Ishikawa (cell line): Measurements from ENCODE around the gene NAA50.

ENCODE experiments used
- CEBPB ChIP-seq: IDR thresholded peaks from 2 replicates; pipeline ENCODE4 v1.6.1; 2012
- CREB1 ChIP-seq: IDR thresholded peaks from 2 replicates; pipeline ENCODE4 v1.6.1; 2012; ENCODE audit warnings: low read depth
- EGR1 ChIP-seq: IDR thresholded peaks from 2 replicates; pipeline ENCODE4 v1.6.1; 2012
- EP300 ChIP-seq: IDR thresholded peaks from 2 replicates; pipeline ENCODE4 v1.6.1; 2012; ENCODE audit warnings: borderline replicate concordance
- FOXM1 ChIP-seq: IDR thresholded peaks from 2 replicates; pipeline ENCODE4 v1.6.1; 2012; ENCODE audit warnings: low read depth, borderline replicate concordance
- NFIC ChIP-seq: IDR thresholded peaks from 2 replicates; pipeline ENCODE4 v1.6.1; 2012
- RAD21 ChIP-seq: IDR thresholded peaks from 2 replicates; pipeline ENCODE4 v1.6.1; 2012; ENCODE audit warnings: low read depth
- TAF1 ChIP-seq: IDR thresholded peaks from 2 replicates; pipeline ENCODE4 v1.6.1; 2012; ENCODE audit warnings: low read depth, mild to moderate bottlenecking
- TCF12 ChIP-seq: IDR thresholded peaks from 2 replicates; pipeline ENCODE4 v1.6.1; 2012; ENCODE audit warnings: low read depth
- TEAD4 ChIP-seq: IDR thresholded peaks from 2 replicates; pipeline ENCODE4 v1.6.1; 2012
- YY1 ChIP-seq: IDR thresholded peaks from 2 replicates; pipeline ENCODE4 v1.6.1; 2012; ENCODE audit warnings: low read depth
- ZBTB7A ChIP-seq: IDR thresholded peaks from 2 replicates; pipeline ENCODE4 v1.6.1; 2012; ENCODE audit warnings: low read depth
- TF ChIP-seq, protein P1 (sequence below): IDR thresholded peaks from 2 replicates; pipeline ENCODE4 v1.6.1; 2012
- TF ChIP-seq, protein P2 (sequence below): IDR thresholded peaks from 2 replicates; pipeline ENCODE4 v1.6.1; 2012
- TF ChIP-seq, protein P3 (sequence below): IDR thresholded peaks from 2 replicates; pipeline ENCODE4 v1.6.1; 2012; ENCODE audit warnings: low read depth, mild to moderate bottlenecking

Gene NAA50

DNA sequence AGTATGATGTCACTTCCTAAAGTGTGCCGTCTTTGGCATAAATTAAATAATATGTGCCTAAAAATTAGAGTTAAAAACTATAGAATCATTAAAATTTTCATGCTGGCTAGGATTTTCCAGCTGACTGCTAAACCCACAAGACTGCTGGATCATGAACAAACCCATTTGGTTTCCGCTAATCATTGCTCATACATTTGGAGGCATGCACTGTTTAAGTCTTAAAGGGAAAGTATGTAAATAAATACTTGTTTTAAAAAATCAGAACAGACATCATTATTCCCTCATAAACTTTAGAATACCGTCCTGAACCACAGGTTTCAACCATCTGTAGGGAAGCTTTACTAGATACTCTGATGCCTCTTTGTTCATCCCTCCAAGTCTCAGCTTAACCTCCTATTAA is 27.3 kb upstream of the NAA50 start:
- TF ChIP-seq CEBPB (no peak), CREB1 (no peak), TAF1 (no peak), EP300 (no peak), RAD21 (no peak)
- TF ChIP-seq, protein P1, sequence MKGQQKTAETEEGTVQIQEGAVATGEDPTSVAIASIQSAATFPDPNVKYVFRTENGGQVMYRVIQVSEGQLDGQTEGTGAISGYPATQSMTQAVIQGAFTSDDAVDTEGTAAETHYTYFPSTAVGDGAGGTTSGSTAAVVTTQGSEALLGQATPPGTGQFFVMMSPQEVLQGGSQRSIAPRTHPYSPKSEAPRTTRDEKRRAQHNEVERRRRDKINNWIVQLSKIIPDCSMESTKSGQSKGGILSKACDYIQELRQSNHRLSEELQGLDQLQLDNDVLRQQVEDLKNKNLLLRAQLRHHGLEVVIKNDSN: no peak
- TF ChIP-seq, protein P2, sequence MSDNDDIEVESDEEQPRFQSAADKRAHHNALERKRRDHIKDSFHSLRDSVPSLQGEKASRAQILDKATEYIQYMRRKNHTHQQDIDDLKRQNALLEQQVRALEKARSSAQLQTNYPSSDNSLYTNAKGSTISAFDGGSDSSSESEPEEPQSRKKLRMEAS: no peak
- TF ChIP-seq, protein P3, sequence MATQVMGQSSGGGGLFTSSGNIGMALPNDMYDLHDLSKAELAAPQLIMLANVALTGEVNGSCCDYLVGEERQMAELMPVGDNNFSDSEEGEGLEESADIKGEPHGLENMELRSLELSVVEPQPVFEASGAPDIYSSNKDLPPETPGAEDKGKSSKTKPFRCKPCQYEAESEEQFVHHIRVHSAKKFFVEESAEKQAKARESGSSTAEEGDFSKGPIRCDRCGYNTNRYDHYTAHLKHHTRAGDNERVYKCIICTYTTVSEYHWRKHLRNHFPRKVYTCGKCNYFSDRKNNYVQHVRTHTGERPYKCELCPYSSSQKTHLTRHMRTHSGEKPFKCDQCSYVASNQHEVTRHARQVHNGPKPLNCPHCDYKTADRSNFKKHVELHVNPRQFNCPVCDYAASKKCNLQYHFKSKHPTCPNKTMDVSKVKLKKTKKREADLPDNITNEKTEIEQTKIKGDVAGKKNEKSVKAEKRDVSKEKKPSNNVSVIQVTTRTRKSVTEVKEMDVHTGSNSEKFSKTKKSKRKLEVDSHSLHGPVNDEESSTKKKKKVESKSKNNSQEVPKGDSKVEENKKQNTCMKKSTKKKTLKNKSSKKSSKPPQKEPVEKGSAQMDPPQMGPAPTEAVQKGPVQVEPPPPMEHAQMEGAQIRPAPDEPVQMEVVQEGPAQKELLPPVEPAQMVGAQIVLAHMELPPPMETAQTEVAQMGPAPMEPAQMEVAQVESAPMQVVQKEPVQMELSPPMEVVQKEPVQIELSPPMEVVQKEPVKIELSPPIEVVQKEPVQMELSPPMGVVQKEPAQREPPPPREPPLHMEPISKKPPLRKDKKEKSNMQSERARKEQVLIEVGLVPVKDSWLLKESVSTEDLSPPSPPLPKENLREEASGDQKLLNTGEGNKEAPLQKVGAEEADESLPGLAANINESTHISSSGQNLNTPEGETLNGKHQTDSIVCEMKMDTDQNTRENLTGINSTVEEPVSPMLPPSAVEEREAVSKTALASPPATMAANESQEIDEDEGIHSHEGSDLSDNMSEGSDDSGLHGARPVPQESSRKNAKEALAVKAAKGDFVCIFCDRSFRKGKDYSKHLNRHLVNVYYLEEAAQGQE: no peak

DNA sequence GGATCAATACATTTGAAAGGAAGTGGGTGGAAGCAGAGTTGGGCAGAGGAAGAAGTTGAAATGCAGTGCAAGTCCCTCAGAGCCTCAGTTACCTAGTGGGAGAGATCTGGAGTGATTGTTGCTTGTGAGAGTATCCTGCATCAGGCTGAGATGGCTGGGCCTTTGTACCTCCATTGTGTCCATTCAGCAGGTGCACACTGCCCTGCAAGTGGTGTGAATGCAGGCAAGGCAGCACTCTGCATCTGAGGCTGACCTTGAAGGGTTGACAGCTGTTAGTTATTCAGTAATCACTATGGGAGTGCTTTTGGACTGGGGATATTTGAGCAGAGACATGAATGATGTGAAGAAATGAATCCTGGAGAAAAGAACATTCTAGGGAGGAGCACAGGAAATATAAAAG is 25.9 kb upstream of the NAA50 start:
- TF ChIP-seq EGR1 (no peak), CREB1 (no peak), RAD21 (no peak), FOXM1 (no peak), TEAD4 (no peak), CEBPB (no peak), TCF12 (no peak), TAF1 (no peak), NFIC (no peak), ZBTB7A (no peak), EP300 (no peak), YY1 (no peak)
- TF ChIP-seq, protein P3: no peak
- TF ChIP-seq, protein P2: no peak
- TF ChIP-seq, protein P1: no peak

DNA sequence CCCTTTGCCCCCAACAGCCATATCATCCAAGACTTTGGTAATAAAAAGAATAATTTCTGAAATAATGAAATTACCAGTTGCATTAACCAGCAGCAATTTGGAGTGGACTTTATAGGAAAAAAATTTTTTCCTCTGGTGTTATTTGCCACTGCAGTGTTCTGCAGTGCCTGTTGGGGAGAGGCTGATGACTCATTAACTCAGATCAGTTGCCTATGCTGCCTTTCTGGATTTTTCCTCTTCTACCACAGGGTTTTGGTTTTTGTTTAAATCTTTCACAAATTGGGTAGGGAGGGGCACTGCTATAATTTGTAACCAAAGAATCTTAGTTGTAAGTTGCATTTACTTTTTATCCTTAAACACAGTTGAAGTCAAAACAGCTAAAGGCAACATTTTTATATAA is 23.5 kb upstream of the NAA50 start:
- no peak for TF ChIP-seq TCF12
- TF ChIP-seq, protein P2: no peak
- no peak for TF ChIP-seq TEAD4
- TF ChIP-seq YY1: no peak
- no peak for TF ChIP-seq NFIC
- TF ChIP-seq FOXM1: no peak
- no peak for TF ChIP-seq ZBTB7A

DNA sequence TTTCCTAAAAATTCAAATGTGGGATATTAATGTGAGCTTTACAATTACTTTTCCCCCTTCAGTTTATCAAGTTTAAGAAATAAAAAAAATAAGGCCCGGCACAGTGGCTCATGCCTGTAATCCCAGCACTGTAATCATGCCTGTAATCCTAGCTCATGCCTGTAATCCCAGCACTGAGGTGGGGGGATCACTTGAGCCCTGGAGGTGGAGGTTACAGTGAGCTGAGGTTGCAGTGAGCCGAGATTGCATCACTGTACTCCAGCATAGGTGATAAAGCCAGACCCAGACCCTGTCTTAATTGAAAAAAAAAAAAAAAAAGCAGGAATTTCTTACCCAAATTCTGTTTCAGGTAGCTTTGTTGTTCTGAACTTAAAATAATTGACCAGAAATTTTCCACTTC is 18.6 kb upstream of the NAA50 start:
- TF ChIP-seq, protein P3: no peak
- no peak for TF ChIP-seq TAF1
- TF ChIP-seq TEAD4: no peak
- TF ChIP-seq TCF12: no peak
- TF ChIP-seq YY1: no peak
- TF ChIP-seq, protein P2: no peak
- TF ChIP-seq NFIC: no peak
- TF ChIP-seq ZBTB7A: no peak
- TF ChIP-seq FOXM1: no peak
- TF ChIP-seq RAD21: no peak
- TF ChIP-seq EP300: no peak
- no peak for TF ChIP-seq EGR1
- no peak for TF ChIP-seq CEBPB
- TF ChIP-seq, protein P1: no peak
- no peak for TF ChIP-seq CREB1
